Muscle of leg (tissue), 11 donors: ENCODE measurements around the gene SAP30BP. TPM values are rescaled to one million over a fixed set of nuclear protein-coding genes. Genes with fewer than 3 reads are reported as not detected.

ENCODE experiments used
- DNase-seq: peaks from one replicate; pipeline ENCODE4 v3.0.0; 2013
- H3K27ac ChIP-seq: one replicate; pipeline ENCODE4 v1.5.1; 2013; ENCODE audit warnings: mild to moderate bottlenecking, low read length, control low read depth
- H3K27me3 ChIP-seq: one replicate; pipeline ENCODE4 v1.6.1; 2013; ENCODE audit warnings: low read length; ENCODE audit not compliant: control insufficient read depth, insufficient read depth
- H3K36me3 ChIP-seq: one replicate; pipeline ENCODE4 v1.6.1; 2013; ENCODE audit warnings: low read length; ENCODE audit not compliant: control insufficient read depth, insufficient read depth
- H3K4me1 ChIP-seq: one replicate; pipeline ENCODE4 v1.6.1; 2013; ENCODE audit warnings: low read length; ENCODE audit not compliant: control insufficient read depth, insufficient read depth
- H3K4me3 ChIP-seq: one replicate; pipeline ENCODE4 v1.5.1; 2013; ENCODE audit warnings: low read length, control low read depth
- H3K9me3 ChIP-seq: replicated peaks from 2 replicates; pipeline ENCODE4 v1.6.1; 2013; ENCODE audit warnings: low read depth, low read length; ENCODE audit not compliant: control insufficient read depth
- WGBS: methylation state at CpG from one replicate; pipeline ENCODE4 v1.1.5; 2013; ENCODE audit warnings: missing lambda C conversion rate; ENCODE audit not compliant: insufficient coverage; 5-methylcytosine and 5-hydroxymethylcytosine counted together
- polyA plus RNA-seq, 8 donors: library from polyadenylated mRNA; unstranded; fragments of 120-200 nt; gene quantifications; one replicate each; pipeline versions ENCODE4 v1.2.1 to v1.2.3, GENCODE V29; 2013; ENCODE audit warnings: inconsistent platforms in 1 of 8, low replicate concordance in 1 of 8; ENCODE audit not compliant: insufficient read length in 8 of 8, insufficient read depth in 1 of 8
- total RNA-seq: library from RNA; stranded (reverse); fragments of 120-200 nt; gene quantifications from one replicate; pipeline ENCODE4 v1.2.4, GENCODE V29; 2013

Gene SAP30BP
- total and polyA plus RNA-seq, 9 donors = 63.7 to 80.1 (median 77.1) TPM

DNA sequence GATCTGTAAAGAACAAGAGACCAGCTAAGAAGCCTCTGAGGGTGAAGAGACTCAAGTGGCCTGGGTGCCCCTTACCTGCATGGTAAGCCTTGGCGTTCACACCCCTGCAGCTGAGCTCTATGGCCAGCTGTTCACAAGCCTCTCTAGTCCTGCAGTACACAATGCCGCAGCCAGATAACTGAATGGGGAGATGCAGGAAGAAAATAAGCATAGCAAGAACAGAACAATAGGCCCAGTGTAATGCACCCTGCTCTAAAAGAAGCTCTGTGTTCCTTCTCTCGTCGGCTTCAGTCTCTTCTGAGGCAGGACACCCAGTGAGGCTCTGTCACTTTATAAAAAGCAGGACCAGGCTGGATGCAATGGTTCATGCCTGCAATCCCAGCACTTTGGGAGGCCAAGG lies 5.6 kb upstream of the SAP30BP start:
- H3K4me1 ChIP-seq = peaks cover 8% of the 10 kb centered on the region
- no peaks in the 10 kb centered on the region for H3K9me3 ChIP-seq
- no peak for DNase-seq
- 93% methylated on average over 4 of the region's 4 CpGs for WGBS
- no peak overlapping the region for H3K4me3 ChIP-seq
- H3K36me3 ChIP-seq = peaks cover 49% of the 10 kb centered on the region
- no peaks in the 10 kb centered on the region for H3K27me3 ChIP-seq
- H3K27ac ChIP-seq = no peak overlapping the region

GRCh38 chr17:75662511-75662910 lies 4.6 kb upstream of the SAP30BP start:
- 92% methylated on average over 5 of the region's 9 CpGs for WGBS
- Histone ChIP-seq H3K36me3 (peaks cover 42% of the 10 kb centered on the region), H3K9me3 (no peaks in the 10 kb centered on the region), H3K27me3 (no peaks in the 10 kb centered on the region), H3K27ac (no peak overlapping the region), H3K4me1 (peaks cover 8% of the 10 kb centered on the region), H3K4me3 (no peak overlapping the region)
- no peak for DNase-seq

DNA sequence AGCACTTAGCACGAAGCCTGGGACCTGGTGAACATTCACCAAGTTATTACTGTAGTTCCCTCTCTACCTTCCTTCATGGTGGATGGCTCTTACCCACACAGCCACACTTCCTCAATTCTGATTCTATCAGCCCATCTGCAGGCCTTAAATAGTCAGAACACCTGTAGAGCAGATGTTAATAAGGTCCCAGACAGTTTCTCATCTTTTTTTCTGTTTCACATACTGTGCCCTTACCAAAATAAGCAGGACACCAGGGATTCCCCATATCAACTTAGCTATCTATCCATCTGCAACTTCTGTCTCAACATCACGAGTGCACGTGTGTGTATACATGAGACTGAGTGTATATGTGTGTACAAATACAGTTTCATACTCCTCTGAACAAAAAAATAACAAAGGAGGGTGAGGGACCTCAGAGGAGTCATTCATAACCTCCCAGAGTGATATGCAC lies 3.0 kb upstream of the SAP30BP start:
- DNase-seq = no peak
- no peak overlapping the region for H3K27ac ChIP-seq
- H3K4me3 ChIP-seq = no peak overlapping the region
- H3K4me1 ChIP-seq = peaks cover 10% of the 10 kb centered on the region
- no CpG with 5 or more reads among the region's 3 CpGs for WGBS
- no peaks in the 10 kb centered on the region for H3K27me3 ChIP-seq
- H3K36me3 ChIP-seq = peaks cover 41% of the 10 kb centered on the region
- H3K9me3 ChIP-seq = no peaks in the 10 kb centered on the region

- 95% methylated on average over 4 of the region's 10 CpGs for WGBS
- H3K27me3 ChIP-seq = no peaks in the 10 kb centered on the region
- H3K9me3 ChIP-seq = no peaks in the 10 kb centered on the region
- H3K4me3 ChIP-seq = peak overlapping the region; percentile 93
- H3K36me3 ChIP-seq = peaks cover 43% of the 10 kb centered on the region
- no peak for DNase-seq
- peaks cover 10% of the 10 kb centered on the region for H3K4me1 ChIP-seq
- no peak overlapping the region for H3K27ac ChIP-seq
Measured at GRCh38 chr17:75665981-75666380, 1.2 kb upstream of the SAP30BP start.

DNA sequence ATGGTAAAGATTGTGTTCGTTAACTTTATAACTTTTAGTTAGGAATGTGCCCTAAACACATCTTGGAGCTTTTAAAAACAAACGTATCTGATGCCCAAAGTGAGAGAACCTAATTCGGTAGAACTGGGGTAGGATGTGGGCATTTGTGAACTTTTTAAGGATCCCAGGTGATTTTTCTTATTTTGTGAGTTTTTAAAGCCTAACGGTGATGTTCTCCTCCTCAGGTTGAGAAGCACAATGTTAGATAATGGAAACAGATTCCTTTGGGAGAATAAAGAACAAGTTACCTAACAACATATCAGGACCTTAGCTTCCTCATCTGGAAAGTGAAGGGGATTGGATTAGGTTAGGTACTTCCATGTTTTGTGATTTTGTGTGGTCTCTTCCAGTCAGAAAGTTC lies 687 bp downstream of the SAP30BP start:
- H3K4me1 ChIP-seq = peaks cover 10% of the 10 kb centered on the region
- DNase-seq = no peak
- 10% methylated on average over 2 of the region's 4 CpGs for WGBS

DNA sequence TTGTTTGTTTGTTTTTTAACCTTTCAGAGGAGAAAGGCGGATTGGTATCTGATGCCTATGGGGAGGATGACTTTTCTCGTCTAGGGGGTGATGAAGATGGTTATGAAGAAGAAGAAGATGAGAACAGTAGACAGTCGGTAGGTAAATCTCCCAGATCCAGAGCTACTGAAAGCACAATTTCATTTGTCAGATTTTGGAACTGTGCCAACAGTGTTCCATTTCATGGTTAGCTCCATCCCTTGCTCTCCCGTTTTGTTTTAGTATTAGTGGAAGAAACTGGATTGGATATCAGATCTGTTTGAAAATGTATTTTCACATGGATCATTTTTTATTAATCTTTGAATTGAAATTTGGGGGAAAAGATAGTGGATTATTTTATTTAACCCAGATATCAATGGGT lies 1.4 kb downstream of the SAP30BP start:
- DNase-seq = no peak
- Histone ChIP-seq H3K4me1 (peaks cover 10% of the 10 kb centered on the region), H3K9me3 (no peaks in the 10 kb centered on the region), H3K4me3 (no peak overlapping the region), H3K27me3 (no peaks in the 10 kb centered on the region), H3K36me3 (peaks cover 41% of the 10 kb centered on the region), H3K27ac (no peak overlapping the region)
- no CpG with 5 or more reads among the region's 4 CpGs for WGBS

More for the DNA sequence above, 687 bp downstream of the SAP30BP start:
- Histone ChIP-seq H3K27me3 (no peaks in the 10 kb centered on the region), H3K9me3 (no peaks in the 10 kb centered on the region), H3K27ac (peak overlapping the region; percentile 90), H3K4me3 (peak overlapping the region; percentile 93), H3K36me3 (peaks cover 41% of the 10 kb centered on the region)

- 79% methylated on average over 5 of the region's 5 CpGs for WGBS
- no peak overlapping the region for H3K27ac ChIP-seq
- H3K4me1 ChIP-seq = peaks cover 8% of the 10 kb centered on the region
- DNase-seq = no peak
- no peak overlapping the region for H3K4me3 ChIP-seq
- no peaks in the 10 kb centered on the region for H3K9me3 ChIP-seq
- H3K36me3 ChIP-seq = peaks cover 43% of the 10 kb centered on the region
- H3K27me3 ChIP-seq = no peaks in the 10 kb centered on the region
Measured at GRCh38 chr17:75670868-75671267, 3.7 kb downstream of the SAP30BP start.

DNA sequence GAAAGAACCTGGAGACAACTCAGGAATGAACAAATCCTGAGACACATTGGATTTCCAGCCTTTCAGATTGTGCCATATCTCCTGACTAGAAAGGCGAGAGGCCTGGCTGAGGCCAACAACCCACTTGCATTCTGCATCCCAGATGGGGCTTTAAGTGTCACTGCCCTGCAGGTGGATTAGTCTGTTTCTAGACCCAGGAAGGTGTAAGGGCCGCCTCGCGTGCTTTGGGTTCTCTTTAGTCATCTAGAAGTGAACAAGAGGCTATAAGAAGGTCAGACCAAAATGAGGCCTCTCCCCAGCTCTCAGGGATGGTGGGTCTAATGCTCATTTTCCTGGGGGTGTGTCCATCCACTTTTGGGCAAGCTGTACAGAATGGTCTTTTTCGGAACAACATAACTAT lies 4.9 kb downstream of the SAP30BP start:
- H3K27ac ChIP-seq = no peak overlapping the region
- DNase-seq = no peak
- no peaks in the 10 kb centered on the region for H3K9me3 ChIP-seq
- H3K4me3 ChIP-seq = no peak overlapping the region
- 100% methylated on average over 1 of the region's 5 CpGs for WGBS
- H3K36me3 ChIP-seq = peaks cover 43% of the 10 kb centered on the region
- peaks cover 2% of the 10 kb centered on the region for H3K4me1 ChIP-seq
- no peaks in the 10 kb centered on the region for H3K27me3 ChIP-seq

GRCh38 chr17:75673487-75673886 lies 6.3 kb downstream of the SAP30BP start:
- Histone ChIP-seq H3K27me3 (no peaks in the 10 kb centered on the region), H3K36me3 (peaks cover 53% of the 10 kb centered on the region), H3K4me3 (no peak overlapping the region), H3K9me3 (no peaks in the 10 kb centered on the region), H3K27ac (no peak overlapping the region), H3K4me1 (no peaks in the 10 kb centered on the region)
- 100% methylated on average over 1 of the region's 4 CpGs for WGBS
- no peak for DNase-seq

DNA sequence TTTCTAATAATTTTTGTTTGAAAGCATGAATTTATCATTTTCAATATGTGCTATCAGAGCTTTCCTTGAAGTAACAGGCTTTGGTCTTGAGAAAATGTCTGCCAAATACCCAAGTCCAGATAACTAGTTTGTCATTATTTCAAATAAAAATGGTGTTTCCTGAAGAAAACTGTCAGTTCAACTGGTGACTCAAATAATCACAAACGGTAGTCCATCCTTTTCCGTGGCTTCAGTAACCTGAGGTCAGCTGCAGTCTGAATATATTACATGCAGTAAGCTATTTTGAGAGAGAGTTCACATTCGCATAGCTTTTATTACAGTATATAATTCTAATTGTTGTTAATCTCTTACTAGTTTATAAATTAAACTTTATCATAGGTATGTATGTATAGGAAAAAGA lies 9.3 kb downstream of the SAP30BP start:
- Histone ChIP-seq H3K4me1 (peaks cover 3% of the 10 kb centered on the region), H3K36me3 (peaks cover 56% of the 10 kb centered on the region), H3K27me3 (no peaks in the 10 kb centered on the region), H3K9me3 (no peaks in the 10 kb centered on the region), H3K4me3 (no peak overlapping the region), H3K27ac (no peak overlapping the region)
- DNase-seq = no peak
- no CpG with 5 or more reads among the region's 3 CpGs for WGBS

GRCh38 chr17:75679706-75680211 lies 12.6 kb downstream of the SAP30BP start:
- Histone ChIP-seq H3K4me3 (no peak overlapping the region), H3K36me3 (peaks cover 41% of the 10 kb centered on the region), H3K27ac (peak overlapping the region; percentile 55), H3K9me3 (no peaks in the 10 kb centered on the region), H3K27me3 (no peaks in the 10 kb centered on the region), H3K4me1 (peaks cover 7% of the 10 kb centered on the region)
- no peak for DNase-seq
- WGBS = 87% methylated on average over 9 of the region's 11 CpGs
